ENCODE results near the gene CCDC137. TPM values are rescaled to one million over a fixed set of nuclear protein-coding genes. Genes with fewer than 3 reads are reported as not detected.

The CCDC137 gene
- total and polyA plus RNA-seq, 2 experiments from 2014 or later: 16.9 to 23.4 TPM

GRCh38 chr17:81676906-81677305, 10.4 kb downstream of the CCDC137 start:
- DNase-seq (ENCODE audit: low read depth in 1 of 2, low spot score in 1 of 2): no peak
- TF ChIP-seq CTCF (IDR thresholded peaks at IDR 0.05; ENCODE audit: low read depth, low read length): no peak
- H3K4me3 ChIP-seq: no peak overlapping the region
- peaks cover 7% of the 10 kb centered on the region for H3K36me3 ChIP-seq
- no peaks in the 10 kb centered on the region for H3K9me3 ChIP-seq (ENCODE audit: low read depth)
- H3K27ac ChIP-seq: peak overlapping the region; percentile 42
- H3K4me1 ChIP-seq (ENCODE audit: low read depth): no peaks in the 10 kb centered on the region
- H3K27me3 ChIP-seq: no peaks in the 10 kb centered on the region

- no peak overlapping the region for H3K4me3 ChIP-seq
- peaks cover 12% of the 10 kb centered on the region for H3K4me1 ChIP-seq (ENCODE audit: low read depth)
- no peak for TF ChIP-seq CTCF (IDR thresholded peaks at IDR 0.05; ENCODE audit: low read depth, low read length)
- no peak for DNase-seq (ENCODE audit: low read depth in 1 of 2, low spot score in 1 of 2)
- H3K27ac ChIP-seq: no peak overlapping the region
- no peaks in the 10 kb centered on the region for H3K36me3 ChIP-seq
- no peaks in the 10 kb centered on the region for H3K9me3 ChIP-seq (ENCODE audit: low read depth)
- no peaks in the 10 kb centered on the region for H3K27me3 ChIP-seq
Measured at GRCh38 chr17:81680150-81680549, 13.6 kb downstream of the CCDC137 start.

GRCh38 chr17:81681672-81682071, 15.1 kb downstream of the CCDC137 start:
- peaks cover 12% of the 10 kb centered on the region for H3K4me1 ChIP-seq (ENCODE audit: low read depth)
- H3K36me3 ChIP-seq: peaks cover 7% of the 10 kb centered on the region
- no peak for TF ChIP-seq CTCF (IDR thresholded peaks at IDR 0.05; ENCODE audit: low read depth, low read length)
- H3K4me3 ChIP-seq: no peak overlapping the region
- no peak overlapping the region for H3K27ac ChIP-seq
- no peak for DNase-seq (ENCODE audit: low read depth in 1 of 2, low spot score in 1 of 2)
- H3K9me3 ChIP-seq (ENCODE audit: low read depth): no peaks in the 10 kb centered on the region
- H3K27me3 ChIP-seq: no peaks in the 10 kb centered on the region

GRCh38 chr17:81682565-81683207, 16.1 kb downstream of the CCDC137 start:
- TF ChIP-seq CTCF (IDR thresholded peaks at IDR 0.05; ENCODE audit: low read depth, low read length): no peak
- peaks cover 9% of the 10 kb centered on the region for H3K36me3 ChIP-seq
- H3K27me3 ChIP-seq: no peaks in the 10 kb centered on the region
- peaks cover 12% of the 10 kb centered on the region for H3K4me1 ChIP-seq (ENCODE audit: low read depth)
- peak overlapping the region; percentile 87 for H3K4me3 ChIP-seq
- no peaks in the 10 kb centered on the region for H3K9me3 ChIP-seq (ENCODE audit: low read depth)
- peak overlapping the region; percentile 81 for H3K27ac ChIP-seq
- DNase-seq (ENCODE audit: low read depth in 1 of 2, low spot score in 1 of 2): no peak

- H3K27ac ChIP-seq: peak overlapping the region; percentile 81
- peak overlapping the region; percentile 87 for H3K4me3 ChIP-seq
- H3K9me3 ChIP-seq (ENCODE audit: low read depth): no peaks in the 10 kb centered on the region
- no peak for DNase-seq (ENCODE audit: low read depth in 1 of 2, low spot score in 1 of 2)
- peaks cover 9% of the 10 kb centered on the region for H3K36me3 ChIP-seq
- TF ChIP-seq CTCF (IDR thresholded peaks at IDR 0.05; ENCODE audit: low read depth, low read length): no peak
- no peaks in the 10 kb centered on the region for H3K27me3 ChIP-seq
- H3K4me1 ChIP-seq (ENCODE audit: low read depth): peaks cover 12% of the 10 kb centered on the region
Measured at GRCh38 chr17:81683208-81683583, 16.7 kb downstream of the CCDC137 start.

All from cardiac muscle cell (in vitro differentiated cells and primary cell).